ENCODE measurements around the gene LZTS2.

Gene LZTS2

GRCh38 chr10:100985336-100985735 is 14.3 kb upstream of the LZTS2 start:
- no peak overlapping the region for H3K4me3 ChIP-seq (ENCODE audit: low read depth, low read length)
- no peak for TF ChIP-seq CTCF (IDR thresholded peaks at IDR 0.05; ENCODE audit: low read depth, low read length)

GRCh38 chr10:100986623-100986951 is 13.0 kb upstream of the LZTS2 start:
- no peak for TF ChIP-seq CTCF (IDR thresholded peaks at IDR 0.05; ENCODE audit: low read depth, low read length)
- peak overlapping the region; percentile 94 for H3K4me3 ChIP-seq (ENCODE audit: low read depth, low read length)

GRCh38 chr10:100986952-100987684 is 12.5 kb upstream of the LZTS2 start, which contains the start of the genes MRPL43 and TWNK:
Gene MRPL43, minus strand, starts transcription at chr10:100987497. Its CDS starts 54 bp downstream, at chr10:100987443.
Gene TWNK, plus strand, starts transcription at chr10:100987543. Its CDS starts 668 bp downstream, at chr10:100988211.
- H3K4me3 ChIP-seq (ENCODE audit: low read depth, low read length) = peak within 1 kb of the TSS; percentile 94
- no peak for TF ChIP-seq CTCF (IDR thresholded peaks at IDR 0.05; ENCODE audit: low read depth, low read length)

- H3K4me3 ChIP-seq (ENCODE audit: low read depth, low read length) = peak overlapping the region; percentile 94
- no peak for TF ChIP-seq CTCF (IDR thresholded peaks at IDR 0.05; ENCODE audit: low read depth, low read length)
These were observed 11.9 kb upstream of the LZTS2 start for GRCh38 chr10:100987685-100988049.

GRCh38 chr10:100988166-100988565 is 11.4 kb upstream of the LZTS2 start:
- H3K4me3 ChIP-seq (ENCODE audit: low read depth, low read length) = peak overlapping the region; percentile 94
- TF ChIP-seq CTCF (IDR thresholded peaks at IDR 0.05; ENCODE audit: low read depth, low read length) = no peak

- no peak overlapping the region for H3K4me3 ChIP-seq (ENCODE audit: low read depth, low read length)
- TF ChIP-seq CTCF (IDR thresholded peaks at IDR 0.05; ENCODE audit: low read depth, low read length) = no peak
These were observed 10.5 kb upstream of the LZTS2 start for GRCh38 chr10:100989088-100989487.

- H3K4me3 ChIP-seq (ENCODE audit: low read depth, low read length) = no peak overlapping the region
- TF ChIP-seq CTCF (IDR thresholded peaks at IDR 0.05; ENCODE audit: low read depth, low read length) = peak; percentile 57
These were observed 5.5 kb upstream of the LZTS2 start for GRCh38 chr10:100993986-100994708.
